Right cardiac atrium (tissue), 5 donors: ENCODE measurements around the gene MAPK10. TPM values are rescaled to one million over a fixed set of nuclear protein-coding genes. Genes with fewer than 3 reads are reported as not detected.
"Not testable (repeated sequence)": the region's sequence is repeated elsewhere in the genome, so short reads cannot be mapped to it uniquely, and the experiment has no call there.

Experiments
- ATAC-seq, 2 donors: fragments of 200-7000 bp; cut with Tn5 transposase; one replicate each; pipeline versions ENCODE4 v1.8.0 to v1.9.1; 2020; ENCODE audit warnings: moderate library complexity in 2 of 2, mild to moderate bottlenecking in 1 of 2
- DNase-seq, 3 donors: peaks; one replicate each; pipeline ENCODE4 v3.0.0-alpha.2; 2020
- H3K27ac ChIP-seq: one replicate; pipeline ENCODE4 v1.5.1; 2013; ENCODE audit warnings: mild to moderate bottlenecking, low read length, control low read depth, moderate library complexity
- H3K27me3 ChIP-seq: one replicate; pipeline ENCODE4 v1.6.1; 2013; ENCODE audit not compliant: control insufficient read depth, insufficient read depth
- H3K4me1 ChIP-seq: one replicate; pipeline ENCODE4 v1.6.1; 2013; ENCODE audit warnings: low read length; ENCODE audit not compliant: control insufficient read depth, insufficient read depth
- H3K4me3 ChIP-seq: one replicate; pipeline ENCODE4 v1.5.1; 2013; ENCODE audit warnings: low read length, control low read depth
- H3K9me3 ChIP-seq: one replicate; pipeline ENCODE4 v1.6.1; 2013; ENCODE audit warnings: low read length; ENCODE audit not compliant: control insufficient read depth
- WGBS: extraction: QIAGEN DNeasy Blood & Tissue Kit; methylation state at CpG from one replicate; pipeline ENCODE4 v1.1.7; 2013; 5-methylcytosine and 5-hydroxymethylcytosine counted together
- intact Hi-C, 4 donors: fragments of 100-400 bp; cut with DNase I; formaldehyde crosslinking; loops; one replicate each; pipeline versions ENCODE4 v1.11.0 to v1.14.0; 2022 to 2023
- polyA plus RNA-seq: library from polyadenylated mRNA; stranded (reverse); fragments of 200-250 nt; gene quantifications from one replicate; pipeline ENCODE4 v1.2.3, GENCODE V29; 2013
- total RNA-seq, 4 donors: library from RNA; stranded (reverse); fragmentation: NEBNext Ultra II Directional; extraction: Animal tissue kit (Norgen Biotek cat#: 25700); gene quantifications; one replicate each; pipeline ENCODE4 v1.2.1, GENCODE V29; 2021
- donor health status: healthy with polysubstance abuse.
- donor health status: DM: no; HTN: yes; CAD: no.
- donor health status: DM: no; HTN: no; CAD: no.
- donor health status: DM: no; HTN: yes; CAD: no; lungs with severe emphysema.
- donor health status: DM: yes; HTN: yes; CAD: no.

MAPK10 gene
- total and polyA plus RNA-seq, 5 donors, result 6.6 to 12.9 (median 7.8) TPM

DNA sequence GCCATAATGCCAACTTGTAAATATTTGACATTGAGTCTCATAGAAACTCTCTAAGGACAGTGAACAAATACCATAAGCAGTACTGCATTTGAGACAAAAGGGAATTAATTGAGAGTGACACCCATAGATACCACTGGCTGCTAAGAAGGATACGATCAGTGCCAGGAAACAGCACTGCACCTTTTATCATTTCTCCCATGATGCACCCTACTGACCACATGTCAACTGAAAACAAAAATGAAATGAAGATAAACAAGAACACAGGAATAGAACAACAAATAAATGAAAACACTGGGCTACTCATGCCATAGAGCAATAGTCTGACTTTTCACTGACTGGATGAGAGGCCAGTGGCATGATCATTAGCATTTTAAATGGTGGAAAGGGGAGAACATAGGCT is 270.8 kb downstream of the MAPK10 start:
- WGBS, result 65% methylated on average over 1 of the region's 1 CpG

DNA sequence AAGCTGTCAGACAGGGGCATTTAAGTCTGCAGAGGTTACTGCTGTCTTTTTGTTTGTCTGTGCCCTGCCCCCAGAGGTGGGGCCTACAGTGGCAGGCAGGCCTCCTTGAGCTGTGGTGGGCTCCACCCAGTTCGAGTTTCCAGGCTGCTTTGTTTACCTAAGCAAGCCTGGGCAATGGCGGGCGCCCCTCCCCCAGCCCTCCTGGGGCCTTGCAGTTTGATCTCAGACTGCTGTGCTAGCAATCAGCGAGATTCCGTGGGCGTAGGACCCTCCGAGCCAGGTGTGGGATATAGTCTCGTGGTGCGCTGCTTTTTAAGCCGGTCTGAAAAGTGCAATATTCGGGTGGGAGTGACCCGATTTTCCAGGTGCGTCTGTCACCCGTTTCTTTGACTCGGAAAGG is 284.1 kb downstream of the MAPK10 start:
- H3K4me1 ChIP-seq, H3K4me3 ChIP-seq, ATAC-seq, H3K27ac ChIP-seq, intact Hi-C loops, H3K27me3 ChIP-seq, H3K9me3 ChIP-seq: not testable (repeated sequence)
- peak in 2 of 3 donors; percentile 18 to 36 for DNase-seq
- WGBS, result 89% methylated on average over 15 of the region's 15 CpGs

More for the DNA sequence above, 270.8 kb downstream of the MAPK10 start:
- Histone ChIP-seq H3K9me3 (no peaks in the 10 kb centered on the region), H3K4me3 (no peak overlapping the region), H3K4me1 (no peaks in the 10 kb centered on the region), H3K27ac (no peak overlapping the region), H3K27me3 (no peaks in the 10 kb centered on the region)
- intact Hi-C loops, result no loop called here
- ATAC-seq, result no peak
- no peak for DNase-seq

DNA sequence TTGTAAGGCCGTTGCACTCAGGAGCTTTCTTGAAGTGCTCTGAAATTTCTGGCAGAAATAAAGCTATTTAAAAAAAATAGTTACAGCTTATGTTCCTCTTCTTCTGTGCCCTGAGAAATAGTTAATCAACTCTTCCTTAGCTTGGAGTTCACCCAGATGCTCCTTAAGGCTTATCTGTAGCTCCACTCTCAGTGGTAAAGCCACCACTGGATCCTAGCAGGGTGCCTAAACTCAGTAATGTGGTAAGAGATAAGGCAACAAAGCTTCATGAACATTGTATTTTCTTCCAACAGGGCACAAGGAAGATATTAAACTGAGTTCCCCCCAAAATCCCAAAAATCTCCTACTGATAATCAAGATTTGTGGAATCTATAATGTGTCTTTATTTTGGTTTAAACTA is 299.5 kb downstream of the MAPK10 start:
- H3K27me3 ChIP-seq, result no peaks in the 10 kb centered on the region
- DNase-seq (no peak), ATAC-seq (no peak)
- no peaks in the 10 kb centered on the region for H3K9me3 ChIP-seq
- H3K4me3 ChIP-seq, result no peak overlapping the region
- WGBS, result 88% methylated on average over 1 of the region's 1 CpG
- intact Hi-C loops, result no loop called here
- H3K27ac ChIP-seq, result no peak overlapping the region
- H3K4me1 ChIP-seq, result no peaks in the 10 kb centered on the region

DNA sequence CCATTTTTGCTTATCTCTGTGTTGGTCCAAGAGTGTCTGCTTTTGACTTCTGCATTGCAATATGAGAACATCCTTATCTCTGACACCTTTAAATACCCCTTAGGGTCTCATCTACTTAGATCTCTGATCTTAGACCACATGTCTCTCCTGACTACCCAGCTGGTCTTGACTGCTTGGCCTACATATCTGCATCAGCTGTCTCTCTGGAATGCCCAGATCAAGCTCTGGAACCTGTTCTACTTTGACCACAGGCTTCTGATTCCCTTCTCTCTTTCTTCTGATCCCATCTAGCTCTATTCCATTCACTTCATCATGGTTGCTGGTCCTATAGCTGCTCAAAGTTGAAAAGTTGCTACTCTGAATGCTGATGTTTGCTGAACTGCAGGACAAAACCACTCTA is 301.2 kb downstream of the MAPK10 start:
- Histone ChIP-seq H3K4me1 (no peaks in the 10 kb centered on the region), H3K27me3 (no peaks in the 10 kb centered on the region), H3K9me3 (no peaks in the 10 kb centered on the region), H3K27ac (no peak overlapping the region), H3K4me3 (no peak overlapping the region)
- intact Hi-C loops, result no loop called here
- DNase-seq (no peak), ATAC-seq (no peak)

DNA sequence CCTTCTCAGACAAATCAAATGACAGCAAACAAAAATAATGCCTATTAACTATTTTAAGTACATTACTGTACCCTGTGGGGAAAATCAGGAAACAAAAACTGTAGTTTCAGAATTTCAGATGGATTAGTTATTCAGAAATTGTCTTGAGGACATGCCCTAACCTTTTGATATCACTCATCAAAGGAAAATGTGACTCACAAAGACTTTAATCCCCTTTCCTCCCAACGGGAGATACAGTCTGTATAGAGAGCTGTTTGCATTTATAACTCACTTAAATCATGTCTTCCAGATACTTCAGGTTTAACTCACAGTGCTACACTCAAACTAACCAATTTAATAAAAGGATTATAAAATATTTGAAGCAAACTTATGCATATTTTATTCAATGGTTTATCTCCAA is 304.0 kb downstream of the MAPK10 start:
- DNase-seq, result no peak
- H3K27ac ChIP-seq, result no peak overlapping the region
- no peak overlapping the region for H3K4me3 ChIP-seq
- intact Hi-C loops, result no loop called here
- H3K4me1 ChIP-seq, result no peaks in the 10 kb centered on the region
- 34% methylated on average over 1 of the region's 1 CpG for WGBS
- no peak for ATAC-seq
- no peaks in the 10 kb centered on the region for H3K27me3 ChIP-seq
- H3K9me3 ChIP-seq, result no peaks in the 10 kb centered on the region

DNA sequence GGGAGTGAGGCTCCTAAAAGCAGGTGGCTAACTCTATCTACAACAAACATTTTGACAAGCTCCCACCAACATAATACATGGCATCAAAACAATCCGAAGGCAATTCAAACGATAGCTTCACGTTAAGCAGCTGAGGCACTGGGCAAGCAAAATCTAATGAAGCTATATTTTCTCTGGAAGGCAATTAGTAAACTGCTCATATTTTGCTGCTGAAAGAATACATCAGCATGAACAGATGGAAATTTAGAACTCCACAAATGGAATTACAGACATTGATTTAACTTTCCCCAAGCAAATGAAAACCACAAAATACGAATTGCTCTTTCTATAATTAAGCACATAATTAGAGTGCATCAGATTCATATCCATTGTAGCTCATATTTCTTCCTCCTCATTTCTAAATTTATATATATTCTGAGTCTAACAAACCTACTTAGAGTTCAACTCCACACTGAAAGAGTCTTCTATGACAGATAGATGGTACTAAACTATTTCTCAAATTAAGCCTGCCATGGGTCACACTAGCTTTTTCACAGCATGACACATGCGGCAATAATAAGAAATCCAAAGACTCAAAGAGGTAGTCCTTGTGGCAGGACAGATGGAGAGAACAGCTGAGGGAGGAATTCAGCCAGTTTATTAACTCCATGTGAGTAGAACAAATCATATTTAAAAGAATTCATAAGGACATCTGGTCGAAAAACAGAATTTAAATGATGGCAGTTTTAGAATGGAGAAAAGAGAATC is 305.4 kb downstream of the MAPK10 start:
- ATAC-seq (no peak), DNase-seq (no peak)
- no peak overlapping the region for H3K4me3 ChIP-seq
- intact Hi-C loops, result no loop called here
- no peak overlapping the region for H3K27ac ChIP-seq
- H3K4me1 ChIP-seq, result no peaks in the 10 kb centered on the region
- H3K27me3 ChIP-seq, result no peaks in the 10 kb centered on the region
- 79% methylated on average over 6 of the region's 6 CpGs for WGBS
- no peaks in the 10 kb centered on the region for H3K9me3 ChIP-seq

DNA sequence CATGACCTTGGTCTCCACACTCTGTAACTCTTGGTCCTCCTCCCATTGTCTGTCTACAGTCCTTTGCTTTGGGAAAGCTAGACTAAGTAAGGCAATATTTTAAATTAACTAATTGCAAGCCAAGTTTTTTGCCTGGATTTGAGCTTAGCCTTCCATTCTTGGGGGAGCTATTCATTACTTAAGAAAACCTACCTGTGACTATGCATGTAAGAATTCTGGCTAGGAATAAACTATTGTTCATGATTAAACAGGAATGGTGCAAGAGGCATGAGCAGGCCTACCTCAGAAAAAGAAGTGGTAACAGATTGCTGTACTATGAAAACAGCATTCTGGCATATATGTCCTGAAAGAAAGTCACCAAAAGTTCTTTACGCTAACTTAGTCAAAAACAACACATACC is 309.4 kb downstream of the MAPK10 start:
- no peak overlapping the region for H3K4me3 ChIP-seq
- H3K27me3 ChIP-seq, result no peaks in the 10 kb centered on the region
- WGBS, result 93% methylated on average over 1 of the region's 1 CpG
- no peak for ATAC-seq
- DNase-seq, result no peak
- intact Hi-C loops, result no loop called here
- no peaks in the 10 kb centered on the region for H3K9me3 ChIP-seq
- H3K27ac ChIP-seq, result no peak overlapping the region
- no peaks in the 10 kb centered on the region for H3K4me1 ChIP-seq

DNA sequence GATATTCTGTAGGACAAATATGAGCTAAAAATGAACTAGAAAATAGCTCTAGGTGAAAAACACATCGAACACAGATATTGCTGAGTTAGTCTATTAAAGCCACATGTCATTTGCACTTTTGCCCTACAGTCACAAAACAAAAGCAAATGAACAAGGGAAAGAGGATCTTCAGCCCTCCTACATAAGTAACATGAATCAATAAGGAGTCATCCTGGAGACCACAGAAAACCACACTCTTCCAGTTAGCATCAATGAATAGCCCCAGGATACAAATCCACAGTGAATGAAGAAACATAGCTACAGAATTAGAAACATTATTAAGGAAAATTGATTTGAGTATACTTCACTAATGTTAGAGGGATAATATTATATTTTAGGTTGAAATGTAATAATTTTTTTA is 311.4 kb downstream of the MAPK10 start:
- Histone ChIP-seq H3K27ac (no peak overlapping the region), H3K9me3 (no peaks in the 10 kb centered on the region), H3K4me1 (no peaks in the 10 kb centered on the region), H3K4me3 (no peak overlapping the region), H3K27me3 (no peaks in the 10 kb centered on the region)
- 85% methylated on average over 1 of the region's 1 CpG for WGBS
- ATAC-seq (no peak), DNase-seq (no peak)
- intact Hi-C loops, result loop anchor here in 2 of 4 donors (10.0 kb wide), 3 partner anchors 254 to 964 kb away; no protein-coding TSS in a partner anchor

DNA sequence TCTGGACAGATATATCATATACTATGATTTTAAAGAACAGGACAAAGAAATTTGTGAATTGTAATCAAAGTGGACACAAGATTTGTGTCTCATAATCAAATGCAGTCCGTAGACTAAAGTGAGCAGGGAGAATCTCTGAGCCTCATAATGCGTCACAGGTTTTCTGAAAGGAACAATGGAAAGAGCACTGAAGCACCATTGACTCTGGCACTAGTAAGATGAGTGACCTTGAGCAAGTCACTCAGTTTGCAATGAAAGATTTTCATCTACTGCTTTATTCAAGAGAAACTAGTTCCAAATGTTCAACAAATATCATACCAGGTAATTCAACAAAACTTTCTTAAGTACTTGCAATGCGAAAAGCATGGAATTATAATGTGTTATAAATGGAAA is 315.3 kb downstream of the MAPK10 start:
- ATAC-seq (no peak), DNase-seq (no peak)
- Histone ChIP-seq H3K4me1 (no peaks in the 10 kb centered on the region), H3K9me3 (no peaks in the 10 kb centered on the region), H3K4me3 (no peak overlapping the region), H3K27ac (no peak overlapping the region), H3K27me3 (no peaks in the 10 kb centered on the region)
- intact Hi-C loops, result loop anchor here in 2 of 4 donors (10.0 kb wide), 3 partner anchors 250 to 960 kb away; no protein-coding TSS in a partner anchor
- 53% methylated on average over 3 of the region's 3 CpGs for WGBS

DNA sequence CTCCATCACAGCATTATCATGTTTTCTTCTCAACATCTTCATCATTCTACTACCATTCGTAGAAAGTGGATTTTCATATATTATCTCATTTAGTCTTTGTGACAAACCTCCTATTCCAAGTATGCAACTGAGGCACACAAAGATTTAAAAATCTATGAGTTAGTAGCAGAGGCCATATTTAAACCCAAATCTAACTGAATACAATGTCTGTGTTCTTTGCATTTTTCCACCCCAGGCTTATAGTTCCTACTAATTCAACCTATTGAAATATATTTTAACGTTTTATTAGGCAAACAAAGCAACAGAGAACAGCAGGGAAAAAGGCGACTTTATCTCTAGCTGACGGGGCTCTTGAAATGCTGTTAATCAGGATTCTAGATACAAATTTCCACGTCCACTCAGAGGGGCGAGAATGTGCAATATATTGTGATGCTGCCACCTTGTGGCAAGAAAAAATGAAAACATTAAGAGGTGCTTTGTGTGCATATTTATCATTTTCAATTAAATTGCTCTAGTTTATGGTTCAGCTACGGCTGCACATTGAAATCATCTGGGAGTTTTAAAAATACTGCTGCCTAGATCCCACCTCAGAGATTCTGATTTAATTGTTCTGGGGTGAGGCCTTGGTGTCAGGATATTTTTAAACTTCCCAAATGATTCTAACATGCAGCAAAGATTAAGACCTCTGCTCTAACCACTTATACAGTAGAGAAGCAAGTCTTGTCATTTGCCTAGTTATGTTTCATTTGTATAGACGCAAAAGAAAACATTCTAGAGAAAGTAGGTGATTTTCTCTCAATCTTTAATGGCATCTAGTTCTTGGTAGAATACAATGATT is 315.9 kb downstream of the MAPK10 start:
- 14% methylated on average over 8 of the region's 8 CpGs for WGBS
- Histone ChIP-seq H3K9me3 (no peaks in the 10 kb centered on the region), H3K27ac (no peak overlapping the region), H3K27me3 (no peaks in the 10 kb centered on the region), H3K4me1 (no peaks in the 10 kb centered on the region), H3K4me3 (no peak overlapping the region)
- DNase-seq, result no peak
- intact Hi-C loops, result loop anchor here in 2 of 4 donors (10.0 kb wide), 3 partner anchors 249 to 959 kb away; no protein-coding TSS in a partner anchor
- peak; percentile 62 to 76 for ATAC-seq

DNA sequence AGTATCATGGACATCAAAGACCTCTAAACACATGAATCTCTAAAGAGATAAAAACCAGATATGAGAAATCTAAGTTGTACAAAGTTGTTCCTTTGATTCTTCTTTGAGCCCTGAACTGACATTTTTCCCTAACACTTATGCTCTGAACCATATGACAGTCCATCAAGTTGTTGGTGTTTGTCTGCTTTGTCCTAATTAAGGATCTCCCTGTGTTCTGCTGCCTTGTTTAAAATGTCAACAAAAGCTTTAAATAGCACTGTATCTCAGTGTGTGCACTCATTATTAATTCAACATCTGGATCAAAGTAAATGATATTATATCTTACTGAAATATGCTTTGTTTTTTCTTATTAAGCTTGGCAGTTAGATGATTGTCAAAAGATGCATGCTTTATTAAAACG is 321.8 kb downstream of the MAPK10 start:
- intact Hi-C loops, result no loop called here
- no peaks in the 10 kb centered on the region for H3K27me3 ChIP-seq
- peaks cover 6% of the 10 kb centered on the region for H3K4me1 ChIP-seq
- no peaks in the 10 kb centered on the region for H3K9me3 ChIP-seq
- WGBS, result 49% methylated on average over 1 of the region's 1 CpG
- peak; percentile 39 to 64 for ATAC-seq
- no peak for DNase-seq
- no peak overlapping the region for H3K27ac ChIP-seq
- no peak overlapping the region for H3K4me3 ChIP-seq
